Cardiac muscle cell (in vitro differentiated cells and primary cell): ENCODE results near the gene TRMU. TPM values are rescaled to one million over a fixed set of nuclear protein-coding genes. Genes with fewer than 3 reads are reported as not detected.
A peak's percentile ranks its signal among the peaks of the same experiment; 100 is the strongest.

Source experiments
- DNase-seq, 2 donors: peaks; one replicate each; pipeline versions ENCODE4 v3.0.0 to v3.0.0-alpha.2; 2010 to 2017; ENCODE audit warnings: low read depth in 1 of 2, low spot score in 1 of 2
- H3K27ac ChIP-seq: fragments of 200-600 bp; sonication (generic); 2 replicates; pipeline ENCODE4 v1.5.1; 2016
- H3K27me3 ChIP-seq: fragments of 200-600 bp; sonication (generic); 2 replicates; pipeline ENCODE4 v1.6.0; 2016; ENCODE audit warnings: control low read depth
- H3K36me3 ChIP-seq: fragments of 200-600 bp; sonication (generic); 2 replicates; pipeline ENCODE4 v1.5.1; 2016; ENCODE audit warnings: control low read depth
- H3K4me1 ChIP-seq: fragments of 200-600 bp; sonication (generic); 2 replicates; pipeline ENCODE4 v1.8.1; 2017; ENCODE audit warnings: low read depth, mild to moderate bottlenecking, mixed run types
- H3K4me3 ChIP-seq: fragments of 200-600 bp; sonication (generic); 2 replicates; pipeline ENCODE4 v1.5.1; 2016; ENCODE audit warnings: mild to moderate bottlenecking
- H3K9me3 ChIP-seq: fragments of 200-600 bp; sonication (generic); 2 replicates; pipeline ENCODE4 v1.5.1; 2017; ENCODE audit warnings: low read depth, mild to moderate bottlenecking, control low read depth
- CTCF ChIP-seq: IDR thresholded peaks from 2 replicates; pipeline ENCODE4 v1.5.1; 2012; ENCODE audit warnings: low read depth, mild to moderate bottlenecking, low read length
- polyA plus RNA-seq: library from polyadenylated mRNA; unstranded; fragments of >200 nt; fragmentation: Nextera tagmentation; extraction: Ambion mirVana; gene quantifications from 2 replicates; pipeline ENCODE4 v1.2.1, GENCODE V29; 2016
- total RNA-seq: library from RNA; depleted of rRNA; stranded (reverse); fragments of >200 nt; gene quantifications from 2 replicates; pipeline ENCODE4 v1.2.3, GENCODE V29; 2016

TRMU gene
- total and polyA plus RNA-seq, 2 experiments from 2014 or later: 127 to 130 TPM

GRCh38 chr22:46297151-46297812 is 38.2 kb upstream of the TRMU start:
- H3K27ac ChIP-seq: no peak overlapping the region
- no peak for TF ChIP-seq CTCF
- H3K36me3 ChIP-seq: peaks cover 4% of the 10 kb centered on the region
- no peaks in the 10 kb centered on the region for H3K9me3 ChIP-seq
- peaks cover 6% of the 10 kb centered on the region for H3K4me1 ChIP-seq
- no peaks in the 10 kb centered on the region for H3K27me3 ChIP-seq
- peak; percentile 30 to 43 for DNase-seq
- peak overlapping the region; percentile 68 for H3K4me3 ChIP-seq

GRCh38 chr22:46299101-46299500 is 36.4 kb upstream of the TRMU start:
- H3K27ac ChIP-seq: no peak overlapping the region
- no peak for TF ChIP-seq CTCF
- H3K27me3 ChIP-seq: no peaks in the 10 kb centered on the region
- DNase-seq: no peak
- H3K4me3 ChIP-seq: no peak overlapping the region
- H3K4me1 ChIP-seq: peaks cover 6% of the 10 kb centered on the region
- no peaks in the 10 kb centered on the region for H3K9me3 ChIP-seq
- H3K36me3 ChIP-seq: no peaks in the 10 kb centered on the region

- TF ChIP-seq CTCF: no peak
- no peaks in the 10 kb centered on the region for H3K9me3 ChIP-seq
- H3K4me1 ChIP-seq: peaks cover 6% of the 10 kb centered on the region
- no peak overlapping the region for H3K4me3 ChIP-seq
- H3K27me3 ChIP-seq: no peaks in the 10 kb centered on the region
- DNase-seq: no peak
- no peak overlapping the region for H3K27ac ChIP-seq
- no peaks in the 10 kb centered on the region for H3K36me3 ChIP-seq
Observed at GRCh38 chr22:46300491-46300890, 35.0 kb upstream of the TRMU start.

- H3K9me3 ChIP-seq: no peaks in the 10 kb centered on the region
- H3K4me3 ChIP-seq: no peak overlapping the region
- DNase-seq: no peak
- no peaks in the 10 kb centered on the region for H3K36me3 ChIP-seq
- H3K27me3 ChIP-seq: no peaks in the 10 kb centered on the region
- H3K4me1 ChIP-seq: no peaks in the 10 kb centered on the region
- TF ChIP-seq CTCF: no peak
- no peak overlapping the region for H3K27ac ChIP-seq
Observed at GRCh38 chr22:46303347-46303965, 32.1 kb upstream of the TRMU start.

- no peak for TF ChIP-seq CTCF
- H3K4me1 ChIP-seq: no peaks in the 10 kb centered on the region
- DNase-seq: no peak
- no peaks in the 10 kb centered on the region for H3K9me3 ChIP-seq
- no peak overlapping the region for H3K27ac ChIP-seq
- H3K27me3 ChIP-seq: no peaks in the 10 kb centered on the region
- H3K36me3 ChIP-seq: peaks cover 2% of the 10 kb centered on the region
- H3K4me3 ChIP-seq: no peak overlapping the region
Observed at GRCh38 chr22:46308283-46308988, 27.1 kb upstream of the TRMU start.
